Kasumi-1 (cell line): ENCODE measurements around the gene TMEM234.

Experiments
- DNase-seq, 2 experiments: peaks; one replicate each; lab custom pipeline; 2025; lab: John Stamatoyannopoulos, UW

The TMEM234 gene

DNA sequence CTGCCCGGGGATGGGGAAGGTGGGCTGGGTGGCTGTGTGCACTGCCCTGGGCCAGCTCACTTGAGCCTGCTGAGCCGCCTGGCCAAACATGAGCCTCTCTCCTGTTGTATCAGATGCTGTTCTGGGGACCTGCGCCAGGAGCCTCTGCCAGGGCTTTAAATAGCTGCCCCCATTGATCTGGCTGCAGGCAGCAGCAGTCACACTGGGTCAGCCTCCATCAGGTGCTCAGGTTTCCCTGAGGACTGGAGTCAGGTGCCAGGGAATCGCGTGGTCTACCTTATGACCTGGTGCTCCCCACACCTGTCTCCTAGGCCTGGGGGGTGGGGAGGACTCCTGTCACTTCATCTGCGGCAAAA, 22.5 kb downstream of the TMEM234 start:
- DNase-seq, result no peak

DNA sequence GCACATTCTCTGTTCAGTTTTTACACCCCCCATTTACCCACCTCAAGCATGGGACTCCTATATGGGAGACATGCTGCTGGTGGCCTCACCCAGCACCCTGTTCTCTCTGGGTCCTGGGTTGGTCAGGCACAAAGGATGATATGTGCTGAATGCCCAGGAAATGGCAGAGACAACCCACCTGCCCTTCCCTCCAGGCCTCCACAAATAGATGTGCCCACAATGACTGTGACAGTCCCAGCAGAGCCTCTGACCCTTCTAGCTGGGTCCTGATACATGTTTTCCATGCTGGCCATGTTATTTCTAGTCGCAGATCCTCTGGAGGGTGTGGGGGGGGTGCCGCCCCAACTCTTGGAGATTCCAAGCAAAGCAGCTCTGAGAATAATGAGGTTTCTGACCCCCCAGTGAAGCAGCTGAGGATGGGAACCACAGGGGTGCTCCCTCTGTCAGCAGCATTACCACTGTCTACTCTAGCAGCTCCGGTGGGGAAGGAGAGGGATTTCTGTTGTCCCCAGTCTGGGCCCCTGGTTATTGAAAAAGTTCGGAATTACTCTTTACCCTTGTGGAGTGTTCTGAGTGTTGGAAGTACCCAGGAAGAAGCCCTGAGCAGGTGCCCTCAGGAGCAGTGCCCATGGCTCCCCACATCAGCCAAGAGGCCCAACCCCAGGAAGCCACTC, 23.0 kb downstream of the TMEM234 start:
- no peak for DNase-seq

DNA sequence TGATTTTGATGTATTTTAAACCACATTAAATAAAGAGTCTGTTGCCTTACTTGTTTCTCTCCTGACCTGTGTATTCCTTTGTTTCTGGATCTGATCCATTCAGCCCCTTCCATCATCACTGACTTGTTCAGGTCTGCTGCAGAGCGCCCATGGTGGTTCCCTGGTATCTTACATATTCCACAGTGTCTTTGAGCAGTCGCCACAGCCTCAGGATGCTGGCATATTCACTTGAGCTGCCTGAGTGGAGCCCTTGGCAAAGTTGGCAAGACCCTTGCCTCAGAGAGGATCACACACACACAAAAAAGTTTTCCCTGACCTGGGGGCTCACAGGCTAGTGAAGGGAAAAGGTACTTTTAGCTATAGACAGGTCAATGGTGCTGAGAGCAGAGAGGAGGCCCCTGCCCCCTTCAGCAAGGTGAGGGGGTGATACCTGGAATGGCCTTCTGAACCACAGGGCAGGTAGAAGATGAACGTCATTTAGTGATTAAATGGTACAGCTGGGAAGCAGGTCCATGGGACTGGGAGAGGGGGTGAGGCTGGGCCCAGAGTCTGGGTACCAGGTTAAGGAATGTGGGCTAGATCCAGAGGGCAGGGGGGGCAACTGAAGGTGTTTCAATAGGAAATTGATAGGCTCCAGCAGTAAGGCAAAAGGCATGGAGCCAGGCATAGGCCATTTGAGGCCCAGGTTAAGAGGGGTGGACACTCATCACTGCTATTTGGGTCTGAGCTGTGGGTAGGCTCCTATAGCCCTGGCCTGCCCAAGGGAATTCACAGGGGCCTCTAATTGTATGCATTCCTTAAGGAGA, 23.7 kb downstream of the TMEM234 start:
- DNase-seq, result no peak

DNA sequence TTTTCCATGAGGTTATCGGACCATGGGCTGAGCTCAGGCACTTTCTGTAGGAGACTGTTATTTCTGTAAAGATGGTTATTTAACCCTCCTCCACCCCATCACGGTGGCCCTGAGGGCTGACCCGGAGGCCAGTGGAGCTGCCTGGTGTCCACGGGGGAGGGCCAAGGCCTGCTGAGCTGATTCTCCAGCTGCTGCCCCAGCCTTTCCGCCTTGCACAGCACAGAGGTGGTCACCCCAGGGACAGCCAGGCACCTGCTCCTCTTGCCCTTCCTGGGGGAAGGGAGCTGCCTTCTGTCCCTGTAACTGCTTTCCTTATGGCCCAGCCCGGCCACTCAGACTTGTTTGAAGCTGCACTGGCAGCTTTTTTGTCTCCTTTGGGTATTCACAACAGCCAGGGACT, 24.3 kb downstream of the TMEM234 start:
- no peak for DNase-seq

DNA sequence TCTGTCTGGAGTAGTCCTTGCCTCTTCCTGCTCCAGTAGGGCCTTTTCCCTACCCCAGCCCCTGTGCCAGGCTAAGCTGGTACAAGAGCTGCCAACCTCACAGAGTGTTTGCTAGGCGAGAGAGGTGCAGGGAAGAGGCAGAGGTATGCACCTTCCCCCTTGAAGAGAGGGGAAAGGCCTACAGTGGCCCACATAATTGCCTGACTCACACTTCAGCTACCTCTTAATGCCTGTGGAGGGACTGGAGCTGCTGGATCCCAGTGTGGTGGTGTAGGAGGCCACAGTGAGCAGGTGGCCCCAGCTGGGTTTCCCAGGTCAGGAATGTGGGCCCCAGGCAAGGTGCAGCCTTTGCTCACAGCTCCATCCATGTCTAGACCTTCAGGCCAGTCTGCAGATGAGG, 25.1 kb downstream of the TMEM234 start:
- DNase-seq, result no peak

DNA sequence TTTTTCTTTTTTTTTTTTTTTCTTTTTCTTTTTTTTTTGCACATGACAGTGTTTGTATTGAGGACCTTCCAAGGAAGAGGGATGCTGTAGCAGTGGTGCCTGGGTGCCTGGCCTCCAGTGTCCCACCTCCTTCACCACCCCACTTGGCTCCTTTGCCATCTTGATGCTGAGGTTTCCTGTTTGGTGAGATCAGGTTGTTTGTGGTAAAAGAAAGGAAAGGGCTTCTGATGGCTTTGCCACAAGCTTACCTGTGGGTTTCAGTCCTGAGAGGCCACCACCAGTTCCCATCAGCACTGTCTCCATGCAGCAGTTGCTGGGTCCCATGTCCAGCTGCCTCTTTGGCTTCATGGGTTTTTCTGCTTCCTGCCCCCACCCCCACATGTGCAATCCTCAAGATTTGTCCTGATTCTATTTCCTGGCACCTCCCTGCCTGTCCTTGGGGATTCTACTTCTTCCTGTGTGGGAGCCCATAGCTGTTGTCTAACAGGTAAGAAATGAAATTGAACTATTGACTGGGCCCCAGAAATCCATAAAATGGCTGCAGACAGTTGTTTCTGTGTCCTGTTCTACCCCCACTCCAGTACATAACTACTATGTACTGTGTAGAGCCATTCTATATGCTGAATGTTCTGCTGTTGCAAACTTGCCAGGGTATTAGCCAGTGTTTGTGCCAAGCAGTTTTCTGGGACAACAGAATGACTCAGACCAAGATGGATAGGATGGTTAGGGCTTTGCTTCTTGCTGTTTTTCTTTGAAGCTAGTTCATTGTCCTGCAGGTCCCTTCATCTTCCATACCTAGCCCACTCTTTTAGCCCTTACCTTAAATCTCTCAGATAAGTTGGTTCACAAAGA, 26.0 kb downstream of the TMEM234 start:
- DNase-seq, result no peak

DNA sequence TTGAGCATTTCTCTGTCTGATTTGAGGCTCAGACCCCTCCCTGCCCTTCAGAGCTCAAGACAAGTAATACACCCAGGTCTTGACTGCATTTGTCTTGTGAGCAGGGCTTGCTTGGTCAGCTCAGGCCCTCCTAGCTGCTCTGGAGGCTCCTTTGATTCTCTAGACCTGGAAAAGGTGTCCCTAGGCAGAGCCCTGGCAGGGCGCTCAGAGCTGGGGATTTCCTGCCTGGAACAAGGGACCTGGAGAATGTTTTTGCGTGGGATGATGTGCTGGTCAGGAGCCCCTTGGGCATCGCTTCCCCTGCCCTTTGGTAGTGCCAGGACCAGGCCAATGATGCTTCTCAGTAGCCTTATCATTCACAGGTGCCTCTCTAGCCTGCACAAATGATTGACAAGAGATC, 26.6 kb downstream of the TMEM234 start:
- no peak for DNase-seq

DNA sequence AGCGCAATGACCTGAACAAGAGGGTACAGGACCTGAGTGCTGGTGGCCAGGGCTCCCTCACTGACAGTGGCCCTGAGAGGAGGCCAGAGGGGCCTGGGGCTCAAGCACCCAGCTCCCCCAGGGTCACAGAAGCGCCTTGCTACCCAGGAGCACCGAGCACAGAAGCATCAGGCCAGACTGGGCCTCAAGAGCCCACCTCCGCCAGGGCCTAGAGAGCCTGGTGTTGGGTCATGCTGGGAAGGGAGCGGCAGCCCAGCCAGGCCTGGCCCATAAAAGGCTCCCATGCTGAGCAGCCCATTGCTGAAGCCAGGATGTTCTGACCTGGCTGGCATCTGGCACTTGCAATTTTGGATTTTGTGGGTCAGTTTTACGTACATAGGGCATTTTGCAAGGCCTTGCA, 27.2 kb downstream of the TMEM234 start:
- DNase-seq, result no peak

DNA sequence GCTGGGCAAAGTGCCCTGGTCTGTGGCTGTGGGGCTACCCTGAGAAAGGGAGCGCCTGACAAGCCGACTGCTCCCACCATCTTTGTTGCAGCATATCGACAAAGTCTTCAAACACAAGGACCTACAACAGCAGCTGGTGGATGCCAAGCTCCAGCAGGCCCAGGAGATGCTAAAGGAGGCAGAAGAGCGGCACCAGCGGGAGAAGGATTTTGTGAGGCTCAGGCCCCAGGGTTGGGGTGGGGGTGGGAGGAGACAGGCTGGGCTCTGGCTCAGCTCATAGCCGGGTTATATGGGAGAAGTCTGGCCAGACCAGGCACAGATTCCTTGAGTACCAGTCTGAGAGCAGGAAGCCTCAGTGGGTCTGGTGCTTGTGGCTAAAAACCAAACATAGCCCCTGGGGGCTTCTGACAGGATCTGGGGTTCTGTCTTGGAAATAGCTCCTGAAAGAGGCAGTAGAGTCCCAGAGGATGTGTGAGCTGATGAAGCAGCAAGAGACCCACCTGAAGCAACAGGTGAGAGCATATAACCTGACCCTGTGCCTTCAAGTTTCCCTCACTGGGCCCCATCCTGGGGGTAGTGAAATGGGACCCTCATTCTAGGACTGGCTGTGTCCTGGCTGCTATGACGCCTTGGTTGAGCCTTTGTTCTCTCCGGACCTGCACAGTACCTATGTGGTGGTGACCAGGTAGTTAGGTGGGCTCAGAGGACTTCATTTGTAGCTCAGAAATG, 29.8 kb downstream of the TMEM234 start:
- DNase-seq, result no peak

DNA sequence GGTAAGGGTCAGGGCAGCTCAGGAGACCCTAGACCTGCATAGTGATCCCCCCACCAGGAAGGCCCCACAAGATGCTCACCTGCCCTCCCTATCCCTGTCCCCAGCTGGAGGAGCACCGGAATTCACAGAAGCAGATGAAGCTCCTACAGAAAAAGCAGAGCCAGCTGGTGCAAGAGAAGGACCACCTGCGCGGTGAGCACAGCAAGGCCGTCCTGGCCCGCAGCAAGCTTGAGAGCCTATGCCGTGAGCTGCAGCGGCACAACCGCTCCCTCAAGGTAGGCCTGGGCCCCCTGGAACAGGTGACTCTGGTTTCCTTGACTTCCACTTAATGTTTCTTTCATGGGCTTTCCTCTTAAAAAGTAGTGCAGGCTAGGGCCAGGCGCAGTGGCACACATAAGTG, 34.3 kb downstream of the TMEM234 start:
- DNase-seq, result no peak

DNA sequence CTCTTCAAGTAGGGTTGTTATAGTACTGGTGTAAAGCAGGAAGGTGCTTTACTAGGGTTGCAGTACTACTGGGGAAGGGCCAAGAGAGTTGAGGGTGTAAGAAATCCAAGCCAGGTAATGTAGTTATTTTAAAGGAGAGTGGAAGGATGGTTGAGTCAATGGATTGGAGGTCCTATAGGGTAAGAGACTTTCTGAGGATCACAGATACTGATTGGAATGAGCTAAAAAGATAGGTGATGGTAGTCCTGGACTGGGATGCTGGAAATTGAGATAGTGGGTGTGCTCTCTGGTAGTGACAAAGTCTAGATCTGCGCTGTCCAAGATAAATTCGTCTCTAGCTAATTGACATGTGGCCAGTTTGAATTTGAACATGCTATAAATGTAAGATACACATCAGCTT, 35.7 kb downstream of the TMEM234 start:
- no peak for DNase-seq

DNA sequence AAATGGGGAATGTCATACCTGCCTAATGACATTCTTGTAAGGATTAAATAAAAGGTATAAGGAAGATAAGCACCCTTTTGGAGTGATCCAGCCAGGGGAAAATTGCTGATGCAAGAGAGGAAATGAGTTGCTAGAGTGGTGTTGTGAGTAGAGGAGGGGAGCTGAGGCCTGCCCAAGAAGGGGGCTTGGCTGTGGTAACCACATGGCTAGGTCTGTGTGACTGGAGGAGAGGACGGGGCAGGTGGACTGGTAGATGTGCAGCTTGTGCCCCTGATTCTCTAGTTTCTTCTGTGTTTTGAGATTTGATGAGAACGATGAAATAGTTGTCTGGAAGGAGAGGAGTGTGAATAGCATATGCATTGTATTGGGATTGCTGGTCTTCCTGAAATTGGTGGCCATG, 36.1 kb downstream of the TMEM234 start:
- no peak for DNase-seq

DNA sequence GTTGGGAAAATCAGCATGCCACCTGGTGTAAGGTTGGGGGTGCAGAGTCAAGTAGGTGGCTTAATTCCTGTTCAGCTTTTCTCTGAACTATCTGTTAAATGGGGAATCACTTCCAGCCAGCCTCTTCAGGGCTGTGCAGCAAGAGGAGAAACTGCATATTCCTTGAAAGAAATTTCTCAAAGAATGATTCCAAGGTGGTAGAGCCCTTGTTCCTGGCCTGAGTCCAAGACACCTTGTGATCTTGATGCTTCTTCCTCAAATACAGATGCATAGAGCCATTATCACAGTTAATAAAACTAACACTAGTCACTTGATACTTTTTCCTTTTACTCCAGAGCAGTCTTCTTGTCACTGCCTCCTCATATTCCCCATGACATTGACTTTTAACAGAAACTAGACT, 37.5 kb downstream of the TMEM234 start:
- DNase-seq, result no peak

DNA sequence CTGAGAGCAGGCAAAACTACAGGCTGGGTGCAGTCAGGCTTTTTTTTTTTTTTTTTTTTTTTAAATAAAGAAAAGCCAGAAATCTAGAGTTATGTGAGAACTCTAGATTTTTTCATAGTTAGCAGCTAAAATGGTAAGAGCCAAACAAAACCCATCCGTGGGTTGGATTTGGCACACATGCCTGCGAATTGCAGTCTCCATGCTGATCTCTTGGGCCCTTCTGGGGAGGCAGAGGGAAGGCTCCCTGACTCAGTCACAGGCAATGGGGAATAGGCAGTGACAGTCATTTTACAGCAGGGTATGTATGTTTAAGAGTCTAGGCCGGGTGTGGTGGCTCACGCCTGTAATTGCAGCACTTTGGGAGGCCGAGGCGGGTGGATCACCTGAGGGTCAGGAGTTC, 40.1 kb downstream of the TMEM234 start:
- DNase-seq, result no peak

DNA sequence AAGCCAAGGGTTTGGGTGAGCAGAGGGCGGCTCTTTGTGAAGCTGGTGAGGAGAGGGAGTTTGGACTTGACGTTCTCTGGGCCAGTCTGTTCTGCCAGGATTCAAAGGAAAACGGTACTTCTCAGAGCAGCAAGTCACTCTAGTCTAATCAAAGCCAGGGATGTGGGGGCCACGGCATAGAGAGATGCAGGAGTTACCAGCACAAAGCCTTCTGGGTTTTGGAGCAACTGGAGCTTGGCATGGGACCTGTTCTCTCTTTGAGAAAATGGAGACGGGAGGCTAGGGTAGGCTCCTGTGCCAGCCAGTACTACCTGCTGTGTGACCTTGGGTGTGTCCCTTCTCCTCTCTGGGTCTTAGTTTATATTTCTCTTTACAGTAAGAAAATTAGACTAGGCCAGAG, 40.6 kb downstream of the TMEM234 start:
- DNase-seq, result no peak

DNA sequence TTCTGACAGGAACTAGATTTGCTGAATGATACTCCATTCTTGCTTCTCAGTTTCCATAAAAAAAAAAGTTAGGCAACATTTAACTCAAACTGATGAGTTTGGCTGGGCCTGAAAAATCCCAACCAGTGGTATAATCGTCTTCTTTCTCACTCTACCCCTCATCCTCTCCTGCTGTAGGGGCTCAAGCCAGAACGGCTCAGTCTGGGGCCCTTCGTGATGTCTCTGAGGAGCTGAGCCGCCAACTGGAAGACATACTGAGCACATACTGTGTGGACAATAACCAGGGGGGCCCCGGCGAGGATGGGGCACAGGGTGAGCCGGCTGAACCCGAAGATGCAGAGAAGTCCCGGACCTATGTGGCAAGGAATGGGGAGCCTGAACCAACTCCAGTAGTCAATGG, 41.1 kb downstream of the TMEM234 start:
- no peak for DNase-seq

DNA sequence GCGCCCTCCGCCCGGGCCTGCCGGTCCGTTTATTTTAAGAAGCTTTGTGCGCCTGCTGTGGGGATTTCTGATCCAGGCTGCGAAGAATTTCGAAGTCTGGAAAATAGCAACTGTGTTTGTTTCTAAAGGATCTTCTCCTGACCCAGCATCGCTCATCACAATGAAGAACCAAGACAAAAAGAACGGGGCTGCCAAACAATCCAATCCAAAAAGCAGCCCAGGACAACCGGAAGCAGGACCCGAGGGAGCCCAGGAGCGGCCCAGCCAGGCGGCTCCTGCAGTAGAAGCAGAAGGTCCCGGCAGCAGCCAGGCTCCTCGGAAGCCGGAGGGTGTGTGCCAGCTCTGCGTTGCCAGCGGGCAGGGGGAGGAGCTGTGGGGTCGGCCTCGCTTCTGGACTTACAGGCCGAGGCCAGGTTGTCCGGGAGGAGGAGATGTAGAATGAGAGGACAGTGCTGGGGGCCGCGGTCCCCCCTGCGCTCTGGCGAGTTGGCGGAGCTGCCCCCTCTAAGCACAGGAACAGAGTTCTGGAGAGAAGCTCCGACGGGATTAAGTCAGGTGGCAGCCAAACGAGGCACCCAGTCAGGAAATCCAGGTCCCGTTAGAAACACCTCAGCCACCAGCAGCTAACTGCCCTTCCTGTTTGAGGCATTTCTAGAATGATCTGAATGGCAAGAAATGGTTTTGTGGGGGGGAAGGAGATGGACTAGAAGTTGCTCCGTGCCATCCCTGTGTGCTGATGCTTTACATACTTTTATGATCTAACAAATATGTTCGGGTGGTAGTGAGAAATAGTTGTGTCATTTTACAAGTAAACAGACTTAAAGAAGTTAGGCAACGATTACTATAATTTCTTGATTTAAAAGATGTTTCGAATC, 41.7 kb downstream of the TMEM234 start:
- DNase-seq, result no peak

DNA sequence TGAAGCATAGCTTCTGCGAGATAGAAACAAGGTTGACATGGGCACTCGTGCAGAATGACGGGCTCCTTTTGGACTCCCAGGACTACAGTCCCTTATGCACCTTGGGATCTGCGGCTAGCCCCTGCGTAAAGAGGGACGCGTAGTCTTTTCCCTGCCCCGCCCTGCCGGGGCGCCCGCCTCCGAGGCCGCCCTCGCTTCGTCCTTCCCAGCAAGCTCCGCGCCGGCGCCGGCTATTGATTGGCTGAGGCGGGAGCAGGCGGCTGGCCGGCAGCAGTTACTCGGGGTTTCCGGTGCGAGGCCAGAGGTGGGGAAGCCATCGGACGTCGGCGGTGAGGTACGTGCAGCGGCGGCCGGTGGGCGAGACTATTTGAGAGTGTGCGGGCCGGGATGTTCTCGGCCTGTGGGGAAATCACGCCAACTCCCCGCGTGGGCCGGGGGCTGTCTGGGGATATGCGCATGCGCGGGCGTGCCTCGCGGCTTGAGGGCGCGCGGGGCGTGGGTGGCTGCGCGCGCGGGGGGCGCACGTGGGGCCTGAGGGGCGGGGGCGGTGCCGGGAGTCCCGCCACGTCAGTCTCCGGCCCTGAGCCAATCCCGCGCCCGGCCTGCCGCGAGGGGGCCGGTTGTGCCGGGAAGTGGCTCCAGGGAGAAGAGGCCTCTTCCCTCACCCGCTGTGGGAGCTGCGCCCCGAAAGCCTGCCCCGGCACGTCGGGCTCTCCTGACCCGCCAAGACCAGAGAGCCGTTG, 42.5 kb downstream of the TMEM234 start, which contains the start of gene TXLNA:
TSS of gene TXLNA (plus strand) at position 233 of the 743 bp plus-strand sequence. CDS start 671 bp downstream, outside the sequence.
- peak; percentile 90 for DNase-seq

DNA sequence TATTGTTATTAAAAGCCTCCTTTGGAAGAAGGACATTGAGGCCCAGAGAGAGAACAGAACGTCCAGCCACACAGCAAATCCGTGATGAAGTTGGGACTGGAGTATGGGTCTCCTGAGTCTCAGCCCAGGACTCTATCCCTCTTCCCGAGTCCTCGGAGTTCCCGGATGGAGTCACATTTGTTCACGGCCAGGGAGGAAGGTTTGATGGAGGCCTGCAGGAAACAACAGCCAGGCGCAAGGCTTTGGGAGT, 43.0 kb downstream of the TMEM234 start:
- DNase-seq, result no peak

DNA sequence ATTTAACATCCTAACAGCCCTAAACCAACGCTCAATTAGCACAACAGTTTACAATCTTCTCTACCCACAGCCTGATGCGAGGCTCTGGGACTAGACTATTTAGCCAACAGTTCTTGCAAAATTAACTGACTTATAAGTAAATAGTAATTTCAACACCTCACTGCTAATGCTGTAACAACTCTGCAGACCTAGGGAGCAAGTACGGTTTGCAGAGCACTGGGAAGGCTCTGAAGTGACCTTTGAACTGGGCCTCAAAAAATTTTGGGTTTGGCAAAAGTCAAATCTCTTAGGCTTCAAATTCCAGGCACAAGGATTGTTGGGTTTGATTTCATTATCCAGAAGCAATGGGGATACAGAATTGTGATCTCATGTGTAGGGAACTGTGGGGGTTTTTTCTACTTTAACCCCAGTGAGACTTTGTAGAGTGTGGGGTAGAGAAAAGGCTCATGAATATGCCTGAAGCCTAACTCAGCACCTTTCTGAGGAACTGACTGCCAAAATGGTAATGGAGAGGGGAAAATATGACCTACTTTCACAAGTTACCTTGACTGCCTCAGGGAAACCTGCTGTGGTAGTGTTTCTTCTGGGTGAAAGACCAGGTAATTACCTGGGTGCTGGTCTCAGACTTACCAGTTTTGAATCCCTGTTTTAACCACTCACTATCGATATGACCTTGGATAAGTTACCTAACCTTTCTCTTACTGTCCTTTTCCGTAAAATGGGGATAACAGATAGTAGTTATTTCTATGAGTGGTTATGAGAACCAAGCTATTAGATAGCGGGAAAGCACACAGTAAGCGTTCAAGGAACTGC, 43.6 kb downstream of the TMEM234 start:
- DNase-seq, result no peak
